Liver (tissue), 9 donors: ENCODE measurements around the gene TMPRSS11D. TPM values are rescaled to one million over a fixed set of nuclear protein-coding genes. Genes with fewer than 3 reads are reported as not detected.

Experiments used
- DNase-seq: peaks from one replicate; pipeline ENCODE4 v3.0.0-alpha.2; 2017; ENCODE audit warnings: low spot score
- H3K27ac ChIP-seq, 2 donors: one replicate each; pipeline ENCODE4 v1.7.0; 2013; ENCODE audit warnings: inconsistent platforms in 2 of 2, low read length in 2 of 2, control low read depth in 1 of 2, low read depth in 1 of 2, mild to moderate bottlenecking in 1 of 2
- H3K27me3 ChIP-seq, 4 donors: one replicate each; pipeline versions ENCODE4 v1.6.1 to v1.7.0; 2013; ENCODE audit warnings: low read length in 3 of 4, inconsistent platforms in 1 of 4, mild to moderate bottlenecking in 1 of 4, moderate library complexity in 1 of 4; ENCODE audit not compliant: control insufficient read depth in 4 of 4, insufficient read depth in 4 of 4
- H3K36me3 ChIP-seq, 4 donors: one replicate each; pipeline versions ENCODE4 v1.6.1 to v1.7.0; 2013; ENCODE audit warnings: low read length in 3 of 4, mild to moderate bottlenecking in 3 of 4, low read depth in 1 of 4, moderate library complexity in 1 of 4; ENCODE audit not compliant: control insufficient read depth in 4 of 4, insufficient read depth in 3 of 4
- H3K4me1 ChIP-seq, 4 donors: one replicate each; pipeline versions ENCODE4 v1.6.1 to v1.7.0; 2013; ENCODE audit warnings: low read length in 3 of 4, mild to moderate bottlenecking in 3 of 4, moderate library complexity in 1 of 4; ENCODE audit not compliant: control insufficient read depth in 4 of 4, insufficient read depth in 4 of 4
- H3K4me3 ChIP-seq, 3 donors: one replicate each; pipeline versions ENCODE4 v1.6.1 to v1.7.0; 2013; ENCODE audit warnings: low read length in 3 of 3, control low read depth in 1 of 3, low read depth in 1 of 3, mild to moderate bottlenecking in 1 of 3
- H3K9ac ChIP-seq, 2 donors: one replicate each; pipeline ENCODE4 v1.7.0; 2013; ENCODE audit warnings: low read length in 2 of 2, mild to moderate bottlenecking in 2 of 2, moderate library complexity in 2 of 2, control low read depth in 1 of 2, low read depth in 1 of 2
- H3K9me3 ChIP-seq, 4 donors: one replicate each; pipeline versions ENCODE4 v1.6.1 to v1.7.0; 2013; ENCODE audit warnings: low read length in 3 of 4; ENCODE audit not compliant: control insufficient read depth in 4 of 4
- ATF3 ChIP-seq: IDR thresholded peaks from 2 replicates; pipeline ENCODE4 v1.6.1; 2016; ENCODE audit warnings: antibody characterized with exemption
- FOXA1 ChIP-seq: IDR thresholded peaks from 2 replicates; pipeline ENCODE4 v1.6.1; 2016; ENCODE audit warnings: antibody characterized with exemption
- FOXA2 ChIP-seq: IDR thresholded peaks from 2 replicates; pipeline ENCODE4 v1.6.1; 2016; ENCODE audit warnings: antibody characterized with exemption
- HNF4A ChIP-seq, 2 donors: conservative IDR thresholded peaks; 2 replicates each; pipeline ENCODE4 v1.6.1; 2016; ENCODE audit warnings: antibody characterized with exemption in 2 of 2, mild to moderate bottlenecking in 2 of 2
- HNF4G ChIP-seq: IDR thresholded peaks from 2 replicates; pipeline ENCODE4 v1.6.1; 2016; ENCODE audit warnings: antibody characterized with exemption
- JUND ChIP-seq, 2 donors: IDR thresholded peaks; 2 replicates each; pipeline ENCODE4 v1.6.1; 2016; ENCODE audit warnings: antibody characterized with exemption in 2 of 2
- RAD21 ChIP-seq, 2 donors: IDR thresholded peaks; 2 replicates each; pipeline ENCODE4 v1.6.1; 2016; ENCODE audit warnings: antibody characterized with exemption in 2 of 2, mild to moderate bottlenecking in 2 of 2
- YY1 ChIP-seq: IDR thresholded peaks from 2 replicates; pipeline ENCODE4 v1.6.1; 2016; ENCODE audit warnings: antibody characterized with exemption, mild to moderate bottlenecking
- WGBS: extraction: QIAGEN DNeasy Blood & Tissue Kit; methylation state at CpG from one replicate; pipeline ENCODE4 v1.1.7; 2013; 5-methylcytosine and 5-hydroxymethylcytosine counted together
- polyA plus RNA-seq, 2 donors: library from polyadenylated mRNA; stranded (reverse) in 1 of 2; unstranded in 1 of 2; fragments of 200-250 nt in 1 of 2; fragments of >200 nt in 1 of 2; fragmentation: Nextera tagmentation in 1 of 2; extraction: Ambion mirVana in 1 of 2; gene quantifications; one replicate each; pipeline versions ENCODE4 v1.2.1 to v1.2.3, GENCODE V29; 2013 to 2015
- total RNA-seq, 2 donors: library from RNA; depleted of rRNA; stranded (reverse); fragments of >200 nt; gene quantifications; one replicate each; pipeline ENCODE4 v1.2.3, GENCODE V29; 2014
- TF ChIP-seq, protein P1 (sequence below): IDR thresholded peaks from 2 replicates; pipeline ENCODE4 v1.6.1; 2016; ENCODE audit warnings: antibody characterized with exemption
- TF ChIP-seq, protein P2 (sequence below): fragments of 150-350 bp; IDR thresholded peaks from 2 replicates; pipeline ENCODE4 v1.5.1; 2017; ENCODE audit warnings: improper control_type of control experiment, low read depth, low read length; ENCODE audit not compliant: missing input control
- donor health status: healthy.
- donor health status: healthy.
- donor health status: healthy.
- donor health status: healthy.
- donor health status: healthy.

The TMPRSS11D gene
- total and polyA plus RNA-seq, 4 donors, result 0.03 TPM; not detected in 3

GRCh38 chr4:67897686-67898085 is 13.9 kb upstream of the TMPRSS11D start:
- Histone ChIP-seq H3K9me3 (no peaks in the 10 kb centered on the region), H3K4me1 (no peaks in the 10 kb centered on the region), H3K27ac (no peak overlapping the region), H3K36me3 (no peaks in the 10 kb centered on the region), H3K9ac (no peak overlapping the region), H3K4me3 (no peak overlapping the region), H3K27me3 (no peaks in the 10 kb centered on the region)
- no peak for DNase-seq
- TF ChIP-seq, protein P1, sequence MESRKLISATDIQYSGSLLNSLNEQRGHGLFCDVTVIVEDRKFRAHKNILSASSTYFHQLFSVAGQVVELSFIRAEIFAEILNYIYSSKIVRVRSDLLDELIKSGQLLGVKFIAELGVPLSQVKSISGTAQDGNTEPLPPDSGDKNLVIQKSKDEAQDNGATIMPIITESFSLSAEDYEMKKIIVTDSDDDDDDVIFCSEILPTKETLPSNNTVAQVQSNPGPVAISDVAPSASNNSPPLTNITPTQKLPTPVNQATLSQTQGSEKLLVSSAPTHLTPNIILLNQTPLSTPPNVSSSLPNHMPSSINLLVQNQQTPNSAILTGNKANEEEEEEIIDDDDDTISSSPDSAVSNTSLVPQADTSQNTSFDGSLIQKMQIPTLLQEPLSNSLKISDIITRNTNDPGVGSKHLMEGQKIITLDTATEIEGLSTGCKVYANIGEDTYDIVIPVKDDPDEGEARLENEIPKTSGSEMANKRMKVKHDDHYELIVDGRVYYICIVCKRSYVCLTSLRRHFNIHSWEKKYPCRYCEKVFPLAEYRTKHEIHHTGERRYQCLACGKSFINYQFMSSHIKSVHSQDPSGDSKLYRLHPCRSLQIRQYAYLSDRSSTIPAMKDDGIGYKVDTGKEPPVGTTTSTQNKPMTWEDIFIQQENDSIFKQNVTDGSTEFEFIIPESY, result no peak
- no peak for TF ChIP-seq HNF4G
- no peak for TF ChIP-seq JUND (IDR thresholded peaks at IDR 0.05)
- TF ChIP-seq YY1, result no peak
- no peak for TF ChIP-seq FOXA1

- 96% methylated on average over 26 of the region's 26 CpGs for WGBS
- H3K9me3 ChIP-seq, result no peaks in the 10 kb centered on the region
- H3K4me3 ChIP-seq, result no peak overlapping the region
- no peak for DNase-seq
- no peak overlapping the region for H3K9ac ChIP-seq
- no peak overlapping the region for H3K27ac ChIP-seq
- H3K4me1 ChIP-seq, result no peaks in the 10 kb centered on the region
- TF ChIP-seq RAD21 (IDR thresholded peaks at IDR 0.05) (no peak), FOXA2 (no peak), FOXA1 (no peak), HNF4A (conservative IDR thresholded peaks at IDR 0.05) (no peak)
- TF ChIP-seq, protein P2, sequence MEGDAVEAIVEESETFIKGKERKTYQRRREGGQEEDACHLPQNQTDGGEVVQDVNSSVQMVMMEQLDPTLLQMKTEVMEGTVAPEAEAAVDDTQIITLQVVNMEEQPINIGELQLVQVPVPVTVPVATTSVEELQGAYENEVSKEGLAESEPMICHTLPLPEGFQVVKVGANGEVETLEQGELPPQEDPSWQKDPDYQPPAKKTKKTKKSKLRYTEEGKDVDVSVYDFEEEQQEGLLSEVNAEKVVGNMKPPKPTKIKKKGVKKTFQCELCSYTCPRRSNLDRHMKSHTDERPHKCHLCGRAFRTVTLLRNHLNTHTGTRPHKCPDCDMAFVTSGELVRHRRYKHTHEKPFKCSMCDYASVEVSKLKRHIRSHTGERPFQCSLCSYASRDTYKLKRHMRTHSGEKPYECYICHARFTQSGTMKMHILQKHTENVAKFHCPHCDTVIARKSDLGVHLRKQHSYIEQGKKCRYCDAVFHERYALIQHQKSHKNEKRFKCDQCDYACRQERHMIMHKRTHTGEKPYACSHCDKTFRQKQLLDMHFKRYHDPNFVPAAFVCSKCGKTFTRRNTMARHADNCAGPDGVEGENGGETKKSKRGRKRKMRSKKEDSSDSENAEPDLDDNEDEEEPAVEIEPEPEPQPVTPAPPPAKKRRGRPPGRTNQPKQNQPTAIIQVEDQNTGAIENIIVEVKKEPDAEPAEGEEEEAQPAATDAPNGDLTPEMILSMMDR, result no peak
- TF ChIP-seq, protein P1, result no peak
- H3K27me3 ChIP-seq, result no peaks in the 10 kb centered on the region
- H3K36me3 ChIP-seq, result no peaks in the 10 kb centered on the region
Measured at GRCh38 chr4:67896421-67897065, 12.7 kb upstream of the TMPRSS11D start.

- TF ChIP-seq ATF3, result no peak
- TF ChIP-seq, protein P1, result no peak
- no peak for TF ChIP-seq YY1
- TF ChIP-seq, protein P2, result no peak
- H3K4me3 ChIP-seq, result no peak overlapping the region
- H3K9ac ChIP-seq, result no peak overlapping the region
- 83% methylated on average over 1 of the region's 1 CpG for WGBS
- H3K36me3 ChIP-seq, result no peaks in the 10 kb centered on the region
- no peaks in the 10 kb centered on the region for H3K4me1 ChIP-seq
- DNase-seq, result no peak
- no peaks in the 10 kb centered on the region for H3K9me3 ChIP-seq
- H3K27ac ChIP-seq, result no peak overlapping the region
- H3K27me3 ChIP-seq, result no peaks in the 10 kb centered on the region
Measured at GRCh38 chr4:67894659-67895058, 10.9 kb upstream of the TMPRSS11D start.
